Spinal cord (tissue), 10 donors: Measurements from ENCODE around the gene TAF4. TPM values are rescaled to one million over a fixed set of nuclear protein-coding genes. Genes with fewer than 3 reads are reported as not detected.
"Not testable (repeated sequence)": the region's sequence is repeated elsewhere in the genome, so short reads cannot be mapped to it uniquely, and the experiment has no call there.

Experiments
- DNase-seq, 6 donors: peaks; one replicate each; pipeline versions ENCODE4 v3.0.0 to v3.0.0-alpha.2; 2013 to 2015; ENCODE audit warnings: low spot score in 6 of 6, low read depth in 4 of 6
- H3K27ac ChIP-seq: one replicate; pipeline ENCODE4 v1.5.1; 2013; ENCODE audit warnings: low read depth, low read length, control low read depth
- H3K27me3 ChIP-seq: one replicate; pipeline ENCODE4 v1.6.1; 2013; ENCODE audit warnings: low read length; ENCODE audit not compliant: control insufficient read depth, insufficient read depth
- H3K36me3 ChIP-seq: one replicate; pipeline ENCODE4 v1.6.1; 2013; ENCODE audit warnings: low read length; ENCODE audit not compliant: control insufficient read depth, insufficient read depth
- H3K4me1 ChIP-seq: one replicate; pipeline ENCODE4 v1.6.1; 2013; ENCODE audit warnings: low read length; ENCODE audit not compliant: control insufficient read depth, insufficient read depth
- H3K4me3 ChIP-seq: one replicate; pipeline ENCODE4 v1.5.1; 2013; ENCODE audit warnings: low read depth, low read length, control low read depth
- H3K9me3 ChIP-seq: one replicate; pipeline ENCODE4 v1.6.1; 2013; ENCODE audit warnings: low read length; ENCODE audit not compliant: control insufficient read depth, insufficient read depth
- WGBS: methylation state at CpG from one replicate; pipeline ENCODE4 v1.1.5; 2013; ENCODE audit warnings: missing lambda C conversion rate; ENCODE audit not compliant: insufficient coverage; 5-methylcytosine and 5-hydroxymethylcytosine counted together
- polyA plus RNA-seq, 2 donors: library from polyadenylated mRNA; unstranded; fragments of 120-200 nt; gene quantifications; one replicate each; pipeline ENCODE4 v1.2.1, GENCODE V29; 2013; ENCODE audit not compliant: insufficient read length in 2 of 2
- total RNA-seq, 2 donors: library from RNA; depleted of rRNA in 1 of 2; stranded (reverse); fragments of 120-200 nt in 1 of 2; fragments of >200 nt in 1 of 2; gene quantifications; one replicate each; pipeline versions ENCODE4 v1.2.3 to v1.2.4, GENCODE V29; 2013 to 2014
- donor health status: healthy.

The TAF4 gene
- total and polyA plus RNA-seq, 4 donors, result 7.2 to 20.4 (median 13.0) TPM

DNA sequence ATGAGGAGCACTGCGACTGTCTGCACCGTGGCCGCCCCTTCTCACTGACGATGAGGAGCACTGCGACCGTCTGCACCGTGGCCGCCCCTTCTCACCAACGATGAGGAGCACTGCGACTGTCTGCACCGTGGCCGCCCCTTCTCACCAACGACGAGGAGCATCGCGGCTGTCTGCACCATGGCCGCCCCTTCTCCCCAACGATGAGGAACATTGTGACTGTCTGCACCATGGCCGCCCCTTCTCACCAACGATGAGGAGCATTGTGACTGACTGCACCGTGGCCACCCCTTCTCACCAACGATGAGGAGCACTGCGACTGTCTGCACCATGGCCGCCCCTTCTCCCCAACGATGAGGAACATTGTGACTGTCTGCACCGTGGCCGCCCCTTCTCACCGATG is 117.6 kb downstream of the TAF4 start:
- not testable (repeated sequence) for H3K9me3 ChIP-seq, H3K27me3 ChIP-seq, H3K4me3 ChIP-seq, H3K27ac ChIP-seq, DNase-seq, H3K36me3 ChIP-seq, H3K4me1 ChIP-seq
- WGBS, result 88% methylated on average over 17 of the region's 28 CpGs

DNA sequence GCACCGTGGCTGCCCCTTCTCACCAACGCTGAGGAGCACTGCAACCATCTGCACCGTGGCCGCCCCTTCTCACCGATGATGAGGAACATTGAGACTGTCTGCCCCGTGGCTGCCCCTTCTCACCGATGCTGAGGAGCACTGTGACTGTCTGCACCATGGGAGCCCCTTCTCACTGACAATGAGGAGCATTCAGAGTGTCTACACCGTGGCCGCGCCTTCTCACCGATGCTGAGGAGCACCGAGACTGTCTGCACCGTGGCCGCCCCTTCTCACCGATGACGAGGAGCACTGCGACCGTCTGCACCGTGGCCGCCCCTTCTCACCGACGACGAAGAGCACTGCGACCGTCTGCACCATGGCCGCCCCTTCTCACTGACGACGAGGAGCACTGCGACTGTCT is 120.2 kb downstream of the TAF4 start:
- WGBS, result 98% methylated on average over 6 of the region's 29 CpGs
- not testable (repeated sequence) for H3K4me3 ChIP-seq, H3K27me3 ChIP-seq, H3K9me3 ChIP-seq, H3K4me1 ChIP-seq, H3K27ac ChIP-seq, DNase-seq
- peaks cover 12% of the 10 kb centered on the region for H3K36me3 ChIP-seq

- not testable (repeated sequence) for H3K4me1 ChIP-seq, DNase-seq, H3K27ac ChIP-seq, H3K9me3 ChIP-seq, H3K27me3 ChIP-seq, H3K4me3 ChIP-seq
- WGBS, result 97% methylated on average over 5 of the region's 34 CpGs
- peaks cover 10% of the 10 kb centered on the region for H3K36me3 ChIP-seq
Measured at GRCh38 chr20:61944967-61945366, 120.7 kb downstream of the TAF4 start.

DNA sequence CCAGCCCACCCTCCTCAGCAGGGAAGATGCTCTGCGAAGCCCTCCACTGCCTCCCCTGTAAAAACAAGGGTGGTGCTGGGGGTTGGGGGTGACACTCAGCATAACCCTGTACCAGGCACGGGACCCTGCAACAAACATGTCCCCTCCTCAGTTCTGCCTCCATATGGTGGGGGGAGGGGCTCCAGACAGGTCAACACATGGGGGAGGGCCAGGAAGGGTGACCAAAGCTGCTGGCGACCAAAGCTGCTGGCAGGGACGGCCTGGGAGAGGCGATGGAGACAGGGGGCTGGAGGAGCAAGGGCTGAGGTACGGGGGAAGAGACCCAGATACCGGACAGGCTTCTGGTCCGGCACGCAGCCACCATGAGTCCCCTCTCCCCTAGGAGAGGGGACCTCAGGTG is 123.2 kb downstream of the TAF4 start:
- Histone ChIP-seq H3K27ac (no peak overlapping the region), H3K4me1 (no peaks in the 10 kb centered on the region), H3K4me3 (no peak overlapping the region), H3K27me3 (no peaks in the 10 kb centered on the region), H3K9me3 (no peaks in the 10 kb centered on the region), H3K36me3 (peaks cover 26% of the 10 kb centered on the region)
- no peak for DNase-seq
- 90% methylated on average over 8 of the region's 9 CpGs for WGBS

DNA sequence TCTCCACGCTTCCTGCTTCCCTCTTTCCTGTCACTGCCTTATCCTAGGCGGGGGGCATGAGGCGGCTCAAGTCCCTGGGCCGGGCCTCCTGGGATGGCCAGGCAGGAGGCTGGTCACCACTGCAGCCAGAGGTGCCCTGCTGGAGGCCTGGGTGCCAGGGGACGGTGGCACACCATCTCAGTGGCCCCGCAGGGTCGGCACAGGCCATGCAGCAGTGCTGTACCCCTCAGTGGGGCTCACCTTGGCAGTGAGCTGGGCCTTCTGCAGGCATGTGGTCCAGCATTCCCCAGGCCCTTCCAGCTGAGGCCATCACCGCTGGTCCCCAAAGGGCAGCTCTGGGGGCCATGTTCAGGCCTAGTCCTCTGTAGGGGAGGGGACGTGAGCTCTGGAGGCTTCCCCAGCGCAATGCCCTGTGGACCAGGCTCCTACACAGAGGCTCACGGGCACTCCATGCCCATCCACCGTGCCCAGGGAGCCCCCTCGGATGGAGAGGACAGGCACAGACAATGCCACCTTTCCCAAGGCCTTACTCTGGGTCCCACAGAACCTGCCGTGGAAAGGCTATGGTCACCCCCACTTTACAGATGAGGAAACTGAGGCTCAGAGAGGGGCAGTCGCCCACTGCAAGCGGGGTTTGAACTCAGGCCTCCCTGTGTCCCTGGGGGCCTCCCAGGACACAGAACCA is 123.8 kb downstream of the TAF4 start:
- no peak overlapping the region for H3K4me3 ChIP-seq
- H3K27me3 ChIP-seq, result no peaks in the 10 kb centered on the region
- H3K36me3 ChIP-seq, result peaks cover 31% of the 10 kb centered on the region
- no peaks in the 10 kb centered on the region for H3K9me3 ChIP-seq
- 82% methylated on average over 14 of the region's 16 CpGs for WGBS
- no peak overlapping the region for H3K27ac ChIP-seq
- H3K4me1 ChIP-seq, result no peaks in the 10 kb centered on the region
- no peak for DNase-seq

- no peak for DNase-seq
- 94% methylated on average over 16 of the region's 16 CpGs for WGBS
- H3K27ac ChIP-seq, result no peak overlapping the region
- no peaks in the 10 kb centered on the region for H3K9me3 ChIP-seq
- no peak overlapping the region for H3K4me3 ChIP-seq
- H3K36me3 ChIP-seq, result peaks cover 36% of the 10 kb centered on the region
- no peaks in the 10 kb centered on the region for H3K27me3 ChIP-seq
- H3K4me1 ChIP-seq, result no peaks in the 10 kb centered on the region
Measured at GRCh38 chr20:61940976-61941720, 124.5 kb downstream of the TAF4 start.

DNA sequence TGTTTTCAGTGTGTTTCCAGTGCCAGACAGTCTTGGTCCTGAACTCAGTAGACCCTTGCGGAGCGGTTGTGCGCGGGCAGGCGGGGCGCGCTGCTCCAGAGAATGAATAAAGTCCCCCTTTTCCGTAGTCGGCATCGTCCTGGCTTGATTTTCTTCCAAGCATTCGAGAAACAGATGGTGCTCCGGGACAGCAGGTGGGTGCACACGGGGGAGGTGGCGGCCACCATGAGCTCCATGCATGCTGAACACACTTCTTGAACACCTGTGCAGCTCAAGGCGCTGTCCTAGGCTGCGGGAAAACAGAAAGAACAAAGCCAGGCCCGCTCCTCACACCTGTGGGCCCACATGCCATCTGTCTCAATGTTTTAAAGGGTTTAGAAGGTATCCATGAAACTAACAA is 125.2 kb downstream of the TAF4 start:
- Histone ChIP-seq H3K4me1 (no peaks in the 10 kb centered on the region), H3K36me3 (peaks cover 36% of the 10 kb centered on the region), H3K4me3 (no peak overlapping the region), H3K9me3 (no peaks in the 10 kb centered on the region), H3K27me3 (no peaks in the 10 kb centered on the region), H3K27ac (no peak overlapping the region)
- DNase-seq, result peak in 1 of 6 donors; percentile 26
- 89% methylated on average over 17 of the region's 17 CpGs for WGBS

DNA sequence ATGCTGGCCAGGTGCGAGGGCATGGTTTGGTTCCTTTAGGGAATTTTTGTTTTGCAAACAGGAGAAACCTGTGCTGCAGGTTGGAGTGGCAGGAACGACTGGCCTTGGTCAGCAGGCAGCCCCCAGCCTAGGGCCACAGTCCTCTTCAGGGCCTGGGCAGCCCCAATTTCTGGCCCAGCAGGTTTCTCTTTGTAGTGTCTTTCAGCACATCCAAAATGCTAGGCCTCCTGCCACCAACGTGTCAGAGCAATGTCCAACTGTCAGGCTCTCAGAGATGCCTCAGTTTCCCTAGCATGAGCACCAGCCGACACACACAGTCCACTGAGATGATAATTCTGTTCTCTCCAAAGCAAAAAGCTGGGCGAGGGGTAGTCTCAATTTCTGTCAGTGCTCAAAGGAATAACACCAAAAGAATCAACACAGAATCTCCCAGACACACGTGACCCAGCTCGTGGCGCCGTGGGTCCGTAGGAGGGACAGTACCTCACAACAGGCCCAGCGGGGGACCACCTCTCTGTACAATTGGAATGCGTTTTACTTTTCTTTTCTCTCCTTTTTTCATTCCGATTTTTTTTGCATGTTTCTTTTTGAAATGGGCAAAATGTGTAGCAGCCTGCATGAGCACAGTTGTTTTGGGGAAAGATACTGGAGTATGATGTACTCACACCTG is 125.9 kb downstream of the TAF4 start:
- DNase-seq, result no peak
- peaks cover 36% of the 10 kb centered on the region for H3K36me3 ChIP-seq
- WGBS, result 83% methylated on average over 11 of the region's 13 CpGs
- no peaks in the 10 kb centered on the region for H3K4me1 ChIP-seq
- H3K4me3 ChIP-seq, result no peak overlapping the region
- no peaks in the 10 kb centered on the region for H3K27me3 ChIP-seq
- H3K9me3 ChIP-seq, result no peaks in the 10 kb centered on the region
- H3K27ac ChIP-seq, result no peak overlapping the region

- DNase-seq, result no peak
- H3K4me1 ChIP-seq, result peaks cover 4% of the 10 kb centered on the region
- H3K27me3 ChIP-seq, result no peaks in the 10 kb centered on the region
- no peak overlapping the region for H3K4me3 ChIP-seq
- H3K27ac ChIP-seq, result no peak overlapping the region
- WGBS, result 83% methylated on average over 27 of the region's 27 CpGs
- peaks cover 42% of the 10 kb centered on the region for H3K36me3 ChIP-seq
- no peaks in the 10 kb centered on the region for H3K9me3 ChIP-seq
Measured at GRCh38 chr20:61938839-61939690, 126.6 kb downstream of the TAF4 start.
